NCI-H128 (cell line): Measurements from ENCODE around the gene ARCN1.
"Not testable (repeated sequence)": the region's sequence is repeated elsewhere in the genome, so short reads cannot be mapped to it uniquely, and the experiment has no call there.

Experiments
- DNase-seq: peaks from one replicate; lab custom pipeline; 2025; ENCODE audit not compliant: unreplicated experiment; lab: John Stamatoyannopoulos, UW

The ARCN1 gene

DNA sequence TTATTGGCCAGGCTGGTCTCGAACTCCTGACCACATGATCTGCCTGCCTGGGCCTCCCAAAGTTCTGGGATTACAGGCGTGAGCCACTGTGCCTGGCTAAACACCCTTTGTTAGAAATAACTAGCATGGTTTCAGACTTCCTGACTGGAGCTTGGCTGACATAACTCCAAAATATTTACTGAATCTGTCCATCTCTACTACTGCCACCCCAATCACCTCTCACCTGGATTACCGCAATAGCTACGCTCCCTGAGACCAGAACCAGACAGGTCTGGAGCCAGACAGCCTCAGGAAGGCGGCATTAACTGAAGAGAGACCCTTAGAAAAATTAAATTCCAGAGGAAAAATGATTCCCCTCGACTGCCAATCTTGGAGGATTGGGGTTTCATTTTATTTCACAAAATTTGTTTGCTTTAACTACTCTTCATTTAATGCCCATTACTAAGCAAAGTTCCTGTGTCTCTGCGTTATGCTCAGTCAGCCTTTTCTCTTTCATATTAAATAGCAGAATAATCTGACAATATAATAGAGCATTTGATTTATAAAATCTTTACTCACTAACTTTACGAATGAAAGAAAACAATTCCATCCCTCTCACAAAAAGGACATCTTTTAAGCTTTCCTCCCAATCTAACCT is 28.1 kb upstream of the ARCN1 start:
- no peak for DNase-seq

DNA sequence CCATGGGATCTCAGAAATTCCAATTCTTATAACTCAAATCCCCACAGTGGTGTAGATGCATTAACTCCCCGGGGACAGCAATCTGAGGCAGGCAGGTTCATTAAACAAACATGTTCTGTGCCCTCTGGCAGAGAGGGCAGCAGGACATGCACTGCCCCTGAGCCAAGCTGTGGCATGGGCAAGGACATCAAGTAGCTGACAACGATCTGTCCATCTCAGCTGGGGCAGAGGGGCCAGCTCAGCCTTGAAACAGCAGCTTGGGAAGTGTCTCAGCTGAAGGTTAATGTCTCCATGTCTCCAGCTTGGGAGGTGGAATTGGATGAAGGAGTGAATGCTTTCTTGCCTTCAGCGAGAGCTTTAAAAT is 27.6 kb upstream of the ARCN1 start:
- no peak for DNase-seq

DNA sequence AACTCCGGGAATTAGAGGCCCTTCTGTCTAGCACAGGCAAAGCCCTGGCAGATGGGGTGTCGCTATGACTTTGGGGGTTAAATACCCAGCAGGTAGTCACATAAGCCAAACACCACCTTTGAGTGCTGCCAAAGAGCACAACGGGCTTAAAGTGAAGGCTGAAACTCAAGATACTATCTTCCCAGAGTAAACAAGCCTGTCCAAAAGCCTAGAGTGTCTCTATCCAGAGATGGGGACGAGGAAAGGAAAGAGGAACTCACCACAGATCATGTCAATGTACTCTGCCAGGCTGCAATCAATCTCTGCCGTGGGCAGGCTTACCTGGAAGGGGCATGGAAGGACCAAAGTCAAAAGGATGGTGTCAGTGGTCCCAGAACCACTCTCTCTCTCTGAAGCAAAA is 26.7 kb upstream of the ARCN1 start:
- no peak for DNase-seq

GRCh38 chr11:118547132-118547531 is 25.1 kb upstream of the ARCN1 start:
- no peak for DNase-seq

GRCh38 chr11:118552341-118552740 is 19.9 kb upstream of the ARCN1 start:
- no peak for DNase-seq

GRCh38 chr11:118560806-118561205 is 11.4 kb upstream of the ARCN1 start:
- DNase-seq, result no peak

DNA sequence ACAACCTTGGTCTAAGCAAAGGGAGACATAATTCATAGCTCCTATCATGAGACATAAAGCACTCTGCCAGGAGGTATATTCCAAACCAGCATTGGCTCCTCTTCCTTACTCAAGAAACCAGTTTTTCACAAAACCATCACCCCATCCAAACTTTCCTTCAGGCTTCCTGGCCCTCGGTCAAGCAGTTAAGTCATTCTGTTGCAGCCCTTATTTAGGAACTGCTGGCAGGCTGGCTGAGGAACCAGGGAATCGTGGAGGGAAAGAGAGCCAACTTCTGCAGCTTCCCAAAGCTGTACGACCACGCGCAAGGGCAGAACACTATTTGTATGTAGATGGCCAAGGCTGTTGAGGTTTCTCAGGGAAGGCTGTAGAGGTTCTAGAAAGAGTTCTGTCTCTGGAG is 7.2 kb upstream of the ARCN1 start:
- no peak for DNase-seq

- DNase-seq, result no peak
These were observed 2.5 kb upstream of the ARCN1 start for GRCh38 chr11:118569670-118570069.

DNA sequence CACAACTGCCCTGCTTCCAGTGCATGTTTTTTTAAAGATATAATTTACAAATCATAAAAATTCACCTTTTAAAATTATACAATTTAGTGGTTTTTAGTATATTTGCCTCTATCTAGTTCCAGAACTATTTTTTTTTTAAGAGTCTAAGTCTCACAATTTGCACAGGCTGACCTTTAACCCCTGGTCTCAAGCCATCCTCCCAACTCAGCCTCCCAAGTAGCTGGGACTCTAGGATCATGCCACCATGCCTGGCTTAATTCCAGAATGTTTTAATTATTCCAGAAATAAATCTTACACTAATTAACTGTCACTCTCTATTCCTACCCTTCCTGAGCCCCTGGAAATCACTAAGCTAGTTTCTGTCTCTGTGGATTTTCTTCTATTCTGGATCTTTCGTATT is 1.4 kb upstream of the ARCN1 start:
- no peak for DNase-seq

DNA sequence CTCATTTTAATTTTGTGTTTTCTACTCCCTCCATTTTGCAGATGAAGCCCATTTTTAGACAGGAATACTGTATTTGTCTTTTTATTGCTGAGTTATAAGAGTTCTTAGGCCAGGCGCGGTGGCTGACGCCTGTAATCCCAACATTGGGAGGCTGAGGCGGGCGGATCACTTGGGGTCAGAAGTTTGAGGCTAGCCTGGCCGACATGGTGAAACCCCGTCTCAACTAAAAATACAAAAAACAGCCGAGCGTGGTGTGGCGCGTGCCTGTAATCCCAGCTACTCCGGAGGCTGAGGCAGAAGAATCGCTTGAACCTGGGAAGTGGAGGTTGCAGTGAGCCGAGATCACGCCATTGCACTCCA is 528 bp upstream of the ARCN1 start:
- DNase-seq, result not testable (repeated sequence)

DNA sequence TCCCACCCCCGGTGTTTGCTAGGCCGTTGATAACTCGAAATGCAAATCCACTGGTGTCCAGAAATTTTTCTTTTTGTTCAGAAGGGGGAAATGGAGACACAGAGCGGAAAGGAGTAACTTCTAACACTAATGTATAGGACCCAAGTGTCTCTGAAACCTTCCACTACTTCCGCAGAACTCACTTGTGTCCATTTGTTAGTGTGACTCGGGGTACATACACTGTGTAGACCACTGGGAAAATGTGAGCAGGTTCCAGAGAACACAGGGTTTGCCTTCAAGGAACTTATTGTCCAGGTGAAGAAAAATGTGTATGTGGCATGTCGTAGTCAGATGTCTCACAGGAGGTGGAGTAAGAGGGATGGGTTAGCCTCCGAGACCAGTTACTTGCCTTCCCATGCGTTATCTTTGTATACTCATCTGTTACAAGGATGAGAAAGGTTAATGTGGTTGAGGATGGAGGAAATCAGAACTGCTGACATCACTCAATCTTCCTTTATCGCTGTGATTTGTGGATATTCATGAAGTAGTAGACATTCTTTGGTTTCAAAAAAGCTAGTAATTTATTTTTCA is 857 bp downstream of the ARCN1 start:
- no peak for DNase-seq

DNA sequence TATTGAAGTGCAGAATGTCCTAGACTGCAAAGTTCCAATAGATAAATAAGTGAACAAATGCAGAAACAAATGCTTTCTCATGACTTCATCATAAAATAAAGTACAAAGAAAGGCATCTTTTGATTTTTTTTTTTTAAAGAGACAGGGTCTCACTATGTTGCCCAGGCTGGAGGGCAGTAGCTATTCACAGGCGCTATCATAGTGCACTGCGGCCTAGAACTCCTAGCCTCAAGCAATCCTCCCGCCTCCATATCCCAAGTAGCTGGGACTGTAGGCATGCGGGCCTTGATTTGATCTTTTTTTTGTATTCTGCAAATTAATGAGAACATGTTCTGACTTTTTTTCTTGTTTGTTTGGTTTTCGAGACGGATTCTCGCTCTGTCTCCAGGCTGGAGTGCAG is 2.4 kb downstream of the ARCN1 start:
- no peak for DNase-seq

DNA sequence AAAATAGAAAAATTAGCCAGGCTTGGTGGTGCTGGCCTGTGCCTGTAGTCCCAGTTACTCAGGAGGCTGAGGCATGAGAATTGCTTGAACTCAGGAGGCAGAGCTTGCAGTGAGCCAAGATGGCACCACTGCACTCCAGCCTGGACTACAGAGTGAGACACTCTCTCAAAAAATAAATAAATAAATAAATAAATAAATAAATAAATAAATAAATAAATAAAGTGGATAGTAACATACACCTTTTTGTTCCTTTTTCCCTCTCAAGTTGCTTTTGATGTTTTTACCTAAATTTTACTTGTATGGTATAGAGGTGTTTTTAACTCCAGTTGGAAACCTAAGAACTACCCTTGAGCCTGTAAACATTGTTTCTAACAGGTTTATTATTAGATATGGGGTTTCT is 5.8 kb downstream of the ARCN1 start:
- not testable (repeated sequence) for DNase-seq

DNA sequence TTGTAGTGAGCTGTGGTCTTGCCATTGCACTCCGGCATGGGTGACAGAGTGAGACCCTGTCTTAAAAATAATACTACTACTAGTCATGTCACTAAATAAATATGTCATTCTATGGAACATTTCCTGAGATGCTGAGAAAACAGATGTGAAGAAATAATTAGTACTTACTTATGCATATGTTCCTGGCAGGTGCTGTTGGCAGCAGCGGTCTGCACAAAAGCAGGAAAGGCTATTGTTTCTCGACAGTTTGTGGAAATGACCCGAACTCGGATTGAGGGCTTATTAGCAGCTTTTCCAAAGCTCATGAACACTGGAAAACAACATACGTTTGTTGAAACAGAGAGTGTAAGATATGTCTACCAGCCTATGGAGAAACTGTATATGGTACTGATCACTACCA is 8.8 kb downstream of the ARCN1 start:
- DNase-seq, result no peak

DNA sequence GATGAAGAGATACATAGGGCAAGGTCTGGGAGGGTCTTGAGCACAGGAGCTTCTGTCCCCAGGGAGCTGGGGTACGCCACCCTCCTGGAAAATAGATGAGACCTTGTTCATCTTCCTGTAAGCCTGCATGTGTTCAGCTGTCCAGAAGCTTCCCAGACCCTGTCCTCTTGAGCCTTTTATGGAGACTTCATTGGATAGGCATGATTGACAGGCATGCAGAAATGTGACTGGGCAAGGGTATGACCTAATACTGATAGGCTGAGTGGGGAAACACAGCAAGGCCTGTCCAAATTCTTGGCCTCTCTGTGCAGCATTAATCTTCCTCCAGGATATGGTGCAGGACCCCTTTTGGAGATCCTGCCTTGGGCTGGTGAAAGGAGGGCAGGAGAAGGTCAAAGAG is 15.7 kb downstream of the ARCN1 start:
- DNase-seq, result no peak

DNA sequence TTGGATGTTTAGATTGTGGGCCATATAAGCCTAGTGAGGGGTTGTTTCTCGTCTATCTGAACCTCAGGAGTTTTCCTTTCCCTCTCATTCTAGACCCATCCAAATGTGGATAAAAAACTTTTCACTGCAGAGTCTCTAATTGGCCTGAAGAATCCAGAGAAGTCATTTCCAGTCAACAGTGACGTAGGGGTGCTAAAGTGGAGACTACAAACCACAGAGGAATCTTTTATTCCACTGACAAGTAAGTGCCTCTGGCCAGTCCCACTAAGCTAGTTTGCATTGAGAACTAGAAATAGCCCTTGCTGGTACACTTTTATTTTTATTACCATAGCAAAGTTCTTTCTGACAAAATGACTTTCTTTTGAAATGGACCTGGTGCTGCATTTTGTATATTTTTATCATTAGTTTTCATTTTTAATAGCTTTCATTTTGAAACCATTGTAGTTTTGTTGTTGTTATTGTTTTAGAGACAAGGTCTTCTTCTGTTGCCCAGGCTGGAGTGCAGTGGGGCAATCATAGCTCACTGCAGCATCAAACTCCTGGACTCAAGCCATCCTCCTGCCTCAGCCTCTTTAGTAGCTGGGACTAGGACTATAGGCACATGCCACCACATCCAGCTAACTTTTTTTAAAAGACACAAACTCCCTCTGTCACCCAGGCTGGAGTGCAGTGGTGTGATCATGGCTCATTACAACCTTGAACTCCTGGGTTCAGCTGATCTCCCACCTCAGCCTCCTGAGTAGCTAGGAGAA is 20.6 kb downstream of the ARCN1 start:
- no peak for DNase-seq

- DNase-seq, result not testable (repeated sequence)
These were observed 22.8 kb downstream of the ARCN1 start for GRCh38 chr11:118594984-118595383.

GRCh38 chr11:118596224-118597146 is 24.3 kb downstream of the ARCN1 start:
- no peak for DNase-seq

DNA sequence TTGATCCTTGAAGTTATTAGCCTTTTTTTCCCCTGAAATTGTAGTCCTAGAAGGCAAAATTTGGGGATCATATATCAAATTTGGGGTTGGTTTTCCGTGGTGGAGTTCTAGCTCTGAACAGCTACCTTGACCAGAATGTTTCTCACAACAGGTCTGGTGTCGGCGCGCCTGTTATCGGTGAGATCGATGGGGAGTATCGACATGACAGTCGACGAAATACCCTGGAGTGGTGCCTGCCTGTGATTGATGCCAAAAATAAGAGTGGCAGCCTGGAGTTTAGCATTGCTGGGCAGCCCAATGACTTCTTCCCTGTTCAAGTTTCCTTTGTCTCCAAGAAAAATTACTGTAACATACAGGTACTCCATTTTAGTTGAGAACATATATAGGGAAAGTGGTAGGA is 25.3 kb downstream of the ARCN1 start:
- no peak for DNase-seq

DNA sequence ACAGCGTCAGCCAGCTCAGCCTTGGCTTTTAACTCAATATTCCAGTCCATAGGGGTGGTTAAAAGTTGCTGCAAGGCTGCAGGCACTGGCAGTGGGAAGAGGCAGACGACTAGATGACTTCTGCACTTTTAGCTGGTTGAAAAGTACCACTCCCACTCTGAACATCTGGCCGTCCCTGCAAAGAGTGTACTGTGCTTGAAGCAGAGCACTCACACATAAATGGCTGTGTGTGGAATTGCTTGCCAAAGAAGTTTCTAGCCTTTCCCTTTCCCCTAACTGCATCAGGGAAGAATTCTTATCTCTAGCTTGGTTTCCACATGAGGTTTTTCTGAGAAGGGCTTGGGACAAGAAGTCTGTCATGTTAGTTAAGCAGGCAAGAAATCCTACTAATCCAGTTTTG is 30.1 kb downstream of the ARCN1 start:
- DNase-seq, result no peak

DNA sequence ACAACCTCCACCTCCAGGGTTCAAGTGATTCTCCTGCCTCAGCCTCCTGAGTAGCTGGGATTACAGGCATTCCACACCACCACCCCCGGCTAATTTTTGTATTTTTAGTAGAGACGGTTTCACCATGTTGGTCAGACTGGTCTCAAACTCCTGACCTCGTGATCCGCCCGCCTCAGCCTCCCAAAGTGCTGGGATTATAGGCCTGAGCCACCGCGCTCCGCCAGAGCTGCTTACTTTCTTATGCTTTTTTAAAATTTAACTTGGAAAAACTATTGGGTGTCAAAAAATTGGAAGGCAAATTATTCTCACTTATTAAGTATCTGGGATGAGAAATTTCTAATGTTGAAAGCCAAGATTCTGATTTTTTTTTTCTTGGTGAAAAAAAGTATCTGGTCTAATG is 31.5 kb downstream of the ARCN1 start:
- not testable (repeated sequence) for DNase-seq

- DNase-seq, result no peak
These were observed 32.4 kb downstream of the ARCN1 start for GRCh38 chr11:118604566-118604965.
